Subcutaneous abdominal adipose tissue (tissue), 5 donors: ENCODE data around the gene ZFYVE28.

Source experiments
- H3K27ac ChIP-seq: one replicate; pipeline ENCODE4 v1.7.0; 2013; ENCODE audit warnings: low read depth, mild to moderate bottlenecking, inconsistent platforms, low read length, moderate library complexity
- H3K27me3 ChIP-seq, 5 donors: one replicate each; pipeline ENCODE4 v1.7.0; 2013; ENCODE audit warnings: low read length in 5 of 5, inconsistent platforms in 1 of 5; ENCODE audit not compliant: control insufficient read depth in 5 of 5, insufficient read depth in 4 of 5
- H3K36me3 ChIP-seq, 5 donors: one replicate each; pipeline ENCODE4 v1.7.0; 2013; ENCODE audit warnings: low read length in 5 of 5; ENCODE audit not compliant: control insufficient read depth in 5 of 5, insufficient read depth in 5 of 5
- H3K4me1 ChIP-seq, 5 donors: one replicate each; pipeline ENCODE4 v1.7.0; 2013; ENCODE audit warnings: low read length in 5 of 5, mild to moderate bottlenecking in 3 of 5, moderate library complexity in 1 of 5; ENCODE audit not compliant: control insufficient read depth in 5 of 5, insufficient read depth in 5 of 5
- H3K4me3 ChIP-seq, 5 donors: one replicate each; pipeline ENCODE4 v1.7.0; 2013; ENCODE audit warnings: low read length in 5 of 5, low read depth in 1 of 5
- H3K9ac ChIP-seq, 5 donors: one replicate each; pipeline ENCODE4 v1.7.0; 2013; ENCODE audit warnings: low read length in 5 of 5, mild to moderate bottlenecking in 4 of 5, moderate library complexity in 3 of 5
- H3K9me3 ChIP-seq, 5 donors: one replicate each; pipeline ENCODE4 v1.7.0; 2013; ENCODE audit warnings: low read length in 5 of 5; ENCODE audit not compliant: control insufficient read depth in 5 of 5
- donor health status: healthy.
- donor health status: healthy.
- donor health status: healthy.
- donor health status: healthy.
- donor health status: healthy.

ZFYVE28 gene

GRCh38 chr4:2251073-2251794 is 167.2 kb downstream of the ZFYVE28 start:
- Histone ChIP-seq H3K36me3 (peaks cover 0 to 86% (median 71%) of the 10 kb centered on the region in 5 donors), H3K27ac (no peak overlapping the region), H3K4me1 (peaks cover 1 to 31% (median 17%) of the 10 kb centered on the region in 5 donors), H3K9ac (no peak overlapping the region), H3K27me3 (no peaks in the 10 kb centered on the region), H3K4me3 (no peak overlapping the region), H3K9me3 (no peaks in the 10 kb centered on the region)

DNA sequence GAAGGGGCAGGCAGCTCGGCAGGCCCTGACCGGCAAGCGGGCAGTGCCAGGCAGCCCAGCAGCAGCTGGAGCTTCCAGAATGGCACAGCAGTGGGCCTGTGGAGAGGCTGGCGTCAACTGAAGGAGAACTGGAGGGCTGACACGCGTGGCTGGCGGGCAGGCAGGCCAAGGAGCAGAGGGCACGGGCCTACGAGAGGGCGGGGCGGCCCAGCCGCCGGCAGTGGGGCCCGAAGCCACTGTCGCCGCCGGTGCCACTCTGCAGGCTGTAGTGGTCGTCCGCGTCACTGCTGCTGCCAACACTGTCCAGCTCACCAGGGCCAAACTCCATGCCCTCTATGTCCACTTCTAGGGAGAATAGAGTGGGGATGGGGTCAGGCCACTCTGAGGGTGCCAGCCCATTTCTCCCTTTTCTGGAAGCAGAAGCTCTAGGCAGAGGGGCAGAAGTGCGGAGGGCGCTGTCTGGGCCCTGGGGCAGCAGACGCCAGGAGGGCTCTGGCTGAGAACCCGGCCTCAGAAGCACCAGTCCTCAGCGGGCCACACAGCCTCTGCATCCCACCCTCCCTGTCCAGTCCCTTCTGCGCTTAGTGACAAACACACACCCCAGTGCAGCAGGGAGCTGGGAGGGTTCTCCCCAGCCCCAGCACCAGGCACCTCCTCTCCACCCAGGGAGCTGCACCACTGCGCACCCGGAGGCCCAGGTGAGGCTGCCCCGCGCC is 167.9 kb downstream of the ZFYVE28 start:
- H3K27me3 ChIP-seq = no peaks in the 10 kb centered on the region
- no peak overlapping the region for H3K4me3 ChIP-seq
- no peak overlapping the region for H3K27ac ChIP-seq
- peaks cover 0 to 86% (median 71%) of the 10 kb centered on the region in 5 donors for H3K36me3 ChIP-seq
- no peaks in the 10 kb centered on the region for H3K9me3 ChIP-seq
- no peak overlapping the region for H3K9ac ChIP-seq
- peaks cover 0 to 31% (median 17%) of the 10 kb centered on the region in 5 donors for H3K4me1 ChIP-seq

DNA sequence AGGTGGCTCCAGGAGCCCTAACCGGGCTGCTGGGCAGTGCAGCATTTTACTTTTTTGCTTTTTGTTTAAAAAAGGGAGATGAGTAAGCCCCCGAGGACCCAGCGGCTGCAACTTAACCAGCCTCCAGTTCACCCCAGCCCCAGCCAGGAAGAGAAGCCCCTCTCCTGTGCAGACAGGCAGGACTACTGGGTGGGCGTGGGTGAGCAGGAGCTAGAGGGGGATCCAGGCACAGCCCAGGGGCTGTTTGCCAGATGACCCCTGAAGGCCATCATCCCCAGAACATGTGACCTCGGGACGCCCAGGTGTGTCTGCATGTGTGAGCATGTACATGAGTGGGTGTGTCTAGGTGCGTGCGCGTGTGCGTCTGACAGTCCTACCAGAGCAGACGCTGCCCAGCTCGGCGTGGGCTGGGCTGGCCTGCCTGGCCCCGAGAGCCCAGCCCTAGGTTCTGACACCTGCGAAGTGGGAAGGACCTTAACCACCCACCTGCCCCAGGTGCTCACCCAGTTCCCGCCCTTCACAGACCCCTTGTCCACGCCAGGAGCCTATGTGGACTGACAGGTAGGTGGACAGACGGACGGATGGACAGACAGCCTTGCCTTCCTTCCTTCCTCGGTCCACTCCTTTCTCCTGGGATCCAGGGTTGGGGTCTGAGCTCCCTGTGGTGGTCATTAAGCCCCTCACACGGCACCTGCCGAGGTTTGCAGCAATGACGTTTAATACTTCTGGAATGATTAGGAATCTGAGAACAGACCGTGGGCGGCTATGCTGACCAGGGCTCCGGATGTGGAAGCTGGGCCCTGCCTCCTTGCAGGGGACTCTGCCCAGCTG is 168.7 kb downstream of the ZFYVE28 start:
- Histone ChIP-seq H3K4me1 (peaks cover 0 to 31% (median 18%) of the 10 kb centered on the region in 5 donors), H3K9ac (no peak overlapping the region), H3K9me3 (no peaks in the 10 kb centered on the region), H3K27ac (no peak overlapping the region), H3K4me3 (no peak overlapping the region), H3K36me3 (peaks cover 0 to 80% (median 66%) of the 10 kb centered on the region in 5 donors), H3K27me3 (no peaks in the 10 kb centered on the region)

GRCh38 chr4:2248821-2249261 is 169.6 kb downstream of the ZFYVE28 start:
- H3K36me3 ChIP-seq = peaks cover 0 to 71% (median 58%) of the 10 kb centered on the region in 5 donors
- no peaks in the 10 kb centered on the region for H3K27me3 ChIP-seq
- H3K27ac ChIP-seq = no peak overlapping the region
- H3K4me3 ChIP-seq = no peak overlapping the region
- no peaks in the 10 kb centered on the region for H3K9me3 ChIP-seq
- H3K4me1 ChIP-seq = peaks cover 1 to 33% (median 17%) of the 10 kb centered on the region in 5 donors
- no peak overlapping the region for H3K9ac ChIP-seq

- Histone ChIP-seq H3K9me3 (no peaks in the 10 kb centered on the region), H3K4me1 (peaks cover 3 to 33% (median 17%) of the 10 kb centered on the region in 5 donors), H3K27me3 (no peaks in the 10 kb centered on the region), H3K4me3 (no peak overlapping the region), H3K9ac (no peak overlapping the region), H3K36me3 (peaks cover 0 to 65% (median 52%) of the 10 kb centered on the region in 5 donors), H3K27ac (no peak overlapping the region)
Measured at GRCh38 chr4:2248044-2248780, 170.2 kb downstream of the ZFYVE28 start.

GRCh38 chr4:2247128-2248043 is 171.1 kb downstream of the ZFYVE28 start:
- H3K36me3 ChIP-seq = peaks cover 0 to 58% (median 46%) of the 10 kb centered on the region in 5 donors

DNA sequence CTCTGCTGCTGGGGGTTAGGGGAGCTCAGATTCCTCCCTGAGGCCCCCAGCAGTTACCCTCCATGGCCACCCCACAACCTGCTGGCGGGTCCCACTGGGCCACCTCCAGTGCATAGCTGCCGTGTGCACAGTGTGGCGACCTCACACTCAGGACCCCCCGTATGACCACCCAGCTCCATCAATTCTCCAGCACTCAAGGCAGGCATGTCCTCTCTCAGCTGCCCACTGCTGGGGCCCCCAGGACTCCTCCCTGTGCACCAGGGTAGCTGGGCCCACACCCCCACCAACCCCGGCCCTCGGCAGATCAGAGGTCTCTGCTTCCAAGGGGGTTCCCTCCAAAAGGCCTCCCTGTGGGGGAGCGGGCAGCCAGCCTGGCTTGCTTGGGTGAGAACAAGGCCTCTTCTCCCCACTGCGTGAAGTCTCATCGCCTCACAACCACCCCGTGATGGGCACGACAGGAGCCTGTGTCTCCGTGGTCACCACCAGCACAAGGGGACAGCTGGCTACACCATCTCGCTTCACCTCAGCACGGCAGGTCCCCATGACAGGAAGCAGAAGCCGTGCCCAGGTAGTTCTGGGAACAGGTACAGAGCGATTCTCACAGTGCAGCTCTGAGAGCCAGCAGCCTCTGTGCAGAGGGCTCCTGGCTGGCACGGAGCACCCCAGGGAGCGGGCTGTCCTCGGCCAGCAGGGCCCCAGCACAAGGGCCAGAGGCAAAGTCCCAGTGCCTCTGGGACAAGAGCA is 171.9 kb downstream of the ZFYVE28 start:
- no peaks in the 10 kb centered on the region for H3K27me3 ChIP-seq
- peaks cover 0 to 50% (median 39%) of the 10 kb centered on the region in 5 donors for H3K36me3 ChIP-seq
- peaks cover 3 to 37% (median 24%) of the 10 kb centered on the region in 5 donors for H3K4me1 ChIP-seq
- no peaks in the 10 kb centered on the region for H3K9me3 ChIP-seq
- H3K4me3 ChIP-seq = no peak overlapping the region
- no peak overlapping the region for H3K9ac ChIP-seq
- no peak overlapping the region for H3K27ac ChIP-seq

More at GRCh38 chr4:2247128-2248043, 171.1 kb downstream of the ZFYVE28 start:
- Histone ChIP-seq H3K27ac (no peak overlapping the region), H3K9me3 (no peaks in the 10 kb centered on the region), H3K9ac (no peak overlapping the region), H3K4me1 (peaks cover 3 to 37% (median 21%) of the 10 kb centered on the region in 5 donors), H3K27me3 (no peaks in the 10 kb centered on the region), H3K4me3 (no peak overlapping the region)

DNA sequence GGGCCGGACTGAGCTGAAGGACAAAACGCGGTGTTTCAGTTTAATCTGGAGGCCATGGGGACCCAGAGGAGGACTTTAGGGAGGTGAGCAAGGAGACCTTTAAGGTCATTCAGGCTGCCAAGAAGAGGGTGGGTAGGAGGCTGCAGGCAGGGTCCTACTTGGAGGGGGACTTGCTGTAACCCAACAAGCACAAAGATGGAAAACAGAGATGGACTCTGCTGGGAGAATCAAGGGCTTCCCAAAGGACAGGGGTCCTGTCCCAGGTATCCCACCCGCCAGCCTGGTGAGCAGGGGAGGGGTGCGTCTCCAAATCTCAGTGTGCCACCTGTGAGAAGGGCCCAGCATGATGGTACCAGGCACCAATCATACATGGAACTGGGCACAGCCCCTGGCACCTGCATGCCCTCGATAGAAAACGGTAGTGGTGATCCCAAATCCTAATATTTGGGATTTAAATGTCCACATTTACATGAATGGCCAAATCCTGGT is 172.6 kb downstream of the ZFYVE28 start:
- no peaks in the 10 kb centered on the region for H3K27me3 ChIP-seq
- peaks cover 6 to 43% (median 31%) of the 10 kb centered on the region in 5 donors for H3K4me1 ChIP-seq
- H3K9me3 ChIP-seq = no peaks in the 10 kb centered on the region
- no peak overlapping the region for H3K4me3 ChIP-seq
- H3K27ac ChIP-seq = no peak overlapping the region
- peaks cover 0 to 42% (median 31%) of the 10 kb centered on the region in 5 donors for H3K36me3 ChIP-seq
- peak overlapping the region in 1 of 5 donors; percentile 17 for H3K9ac ChIP-seq
